Measurements from ENCODE around the gene ZC2HC1B.

- no peak for TF ChIP-seq YY1 (IDR thresholded peaks at IDR 0.05; ENCODE audit: insufficient read depth, insufficient read length)
- no peak for TF ChIP-seq SUZ12 (IDR thresholded peaks at IDR 0.05; ENCODE audit: extremely low read depth, insufficient read depth, insufficient read length)
- no peak for TF ChIP-seq ZNF274 (IDR thresholded peaks at IDR 0.05; ENCODE audit: low read depth, low read length)
These were observed 96.8 kb downstream of the ZC2HC1B start for GRCh38 chr6:143961066-143961465.
